ENCODE measurements around the gene KDM3A.

DNA sequence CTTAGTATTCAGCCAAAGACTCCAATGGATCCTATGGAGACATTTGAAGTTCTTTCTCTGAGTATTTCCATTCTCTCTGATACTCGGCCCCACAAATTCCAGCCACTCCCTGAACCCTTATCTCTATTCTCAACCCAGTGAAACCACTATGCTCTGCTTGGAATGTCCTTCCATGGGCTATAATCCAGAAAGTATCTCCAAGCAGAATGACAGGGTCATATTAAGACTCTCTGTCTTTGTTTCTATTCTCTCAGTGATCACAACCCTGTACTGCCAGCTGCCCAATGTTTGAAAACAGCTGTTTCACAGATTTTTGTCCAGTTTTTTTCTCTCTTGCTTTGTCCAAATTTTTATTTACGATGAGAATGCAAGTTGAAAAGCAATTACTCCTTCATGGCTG is 100.2 kb downstream of the KDM3A start:
- TF ChIP-seq POLR2A (IDR thresholded peaks at IDR 0.05) (no peak), CTCF (IDR thresholded peaks at IDR 0.05) (no peak), EP300 (IDR thresholded peaks at IDR 0.05) (no peak)
